SW480 (cell line): Measurements from ENCODE around the gene BPIFB1.

Experiments
- DNase-seq: peaks from one replicate; pipeline ENCODE4 v3.0.0-alpha.2; 2016; ENCODE audit warnings: low spot score

BPIFB1 gene

GRCh38 chr20:33296206-33296605 lies 13.2 kb downstream of the BPIFB1 start:
- no peak for DNase-seq

DNA sequence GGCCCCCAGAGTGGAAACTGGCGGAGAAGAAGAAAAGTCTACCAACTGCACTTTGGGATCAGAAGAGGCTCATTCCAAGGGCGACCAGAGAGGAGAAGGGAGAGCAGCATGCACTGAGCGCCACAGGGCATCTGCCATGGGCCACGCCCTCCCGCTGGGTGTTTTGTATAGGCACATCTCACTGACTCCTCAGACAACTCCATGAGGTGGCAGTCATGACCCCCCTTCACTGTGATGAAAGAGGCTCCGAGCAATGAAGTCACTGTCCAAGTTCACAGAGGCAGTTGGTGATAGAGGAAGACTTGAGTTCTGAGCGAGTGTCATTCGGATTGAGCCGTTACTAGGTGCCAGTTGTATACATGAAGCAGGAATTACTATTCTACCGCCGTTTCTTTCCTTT lies 15.4 kb downstream of the BPIFB1 start:
- peak; percentile 32 for DNase-seq

GRCh38 chr20:33299111-33299603 lies 16.1 kb downstream of the BPIFB1 start:
- DNase-seq = peak; percentile 70

- peak; percentile 55 for DNase-seq
These were observed 18.3 kb downstream of the BPIFB1 start for GRCh38 chr20:33301192-33301930.

GRCh38 chr20:33303595-33303994 lies 20.6 kb downstream of the BPIFB1 start:
- no peak for DNase-seq

- DNase-seq = no peak
These were observed 21.0 kb downstream of the BPIFB1 start for GRCh38 chr20:33304046-33304445.

- DNase-seq = no peak
These were observed 22.6 kb downstream of the BPIFB1 start for GRCh38 chr20:33305589-33306057.

- DNase-seq = no peak
These were observed 23.2 kb downstream of the BPIFB1 start for GRCh38 chr20:33306228-33306627.

DNA sequence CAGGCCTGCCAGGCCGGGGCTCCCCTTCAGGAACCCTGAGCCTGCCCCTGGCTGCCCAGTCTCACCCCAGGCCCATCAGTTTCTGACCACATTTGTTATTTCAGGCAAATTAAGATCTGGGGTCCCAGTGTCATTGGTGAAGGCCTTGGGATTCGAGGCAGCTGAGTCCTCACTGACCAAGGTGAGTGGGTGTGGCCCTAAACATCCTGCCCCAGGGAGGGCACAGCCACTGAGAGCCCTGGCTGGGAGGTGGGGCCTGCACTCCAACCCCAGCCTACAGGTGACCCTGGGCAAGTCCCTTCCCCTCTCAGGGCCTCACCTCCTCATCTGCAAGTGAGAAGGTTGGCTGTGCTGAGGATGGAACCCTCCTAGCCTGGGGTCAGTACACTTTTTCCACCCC lies 23.8 kb downstream of the BPIFB1 start:
- DNase-seq = no peak

DNA sequence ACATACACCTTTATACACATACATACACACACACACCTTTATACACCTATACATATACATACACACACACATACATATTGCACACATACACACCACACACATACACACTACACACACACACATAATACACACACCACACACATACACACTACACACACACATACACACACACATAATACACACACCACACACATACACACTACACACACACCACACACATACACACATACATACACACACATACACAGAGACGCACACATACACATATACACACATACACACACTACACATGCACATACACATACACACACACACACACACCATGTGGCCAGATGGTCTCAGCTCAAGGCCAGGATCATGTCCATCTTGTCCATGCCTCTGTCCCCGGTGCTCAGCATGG lies 25.7 kb downstream of the BPIFB1 start:
- no peak for DNase-seq

DNA sequence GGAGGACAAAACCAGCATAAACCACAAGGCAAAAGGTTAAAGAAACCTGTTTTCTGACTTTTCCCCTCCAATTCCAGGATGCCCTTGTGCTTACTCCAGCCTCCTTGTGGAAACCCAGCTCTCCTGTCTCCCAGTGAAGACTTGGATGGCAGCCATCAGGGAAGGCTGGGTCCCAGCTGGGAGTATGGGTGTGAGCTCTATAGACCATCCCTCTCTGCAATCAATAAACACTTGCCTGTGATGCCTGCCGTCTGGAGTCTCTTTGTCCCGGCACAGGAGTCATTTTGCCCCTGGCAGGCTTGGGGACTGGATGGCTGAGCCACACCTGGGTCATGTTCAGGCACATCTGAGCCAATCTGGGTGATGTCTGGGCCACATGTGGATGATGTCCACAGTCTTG lies 26.6 kb downstream of the BPIFB1 start:
- no peak for DNase-seq

DNA sequence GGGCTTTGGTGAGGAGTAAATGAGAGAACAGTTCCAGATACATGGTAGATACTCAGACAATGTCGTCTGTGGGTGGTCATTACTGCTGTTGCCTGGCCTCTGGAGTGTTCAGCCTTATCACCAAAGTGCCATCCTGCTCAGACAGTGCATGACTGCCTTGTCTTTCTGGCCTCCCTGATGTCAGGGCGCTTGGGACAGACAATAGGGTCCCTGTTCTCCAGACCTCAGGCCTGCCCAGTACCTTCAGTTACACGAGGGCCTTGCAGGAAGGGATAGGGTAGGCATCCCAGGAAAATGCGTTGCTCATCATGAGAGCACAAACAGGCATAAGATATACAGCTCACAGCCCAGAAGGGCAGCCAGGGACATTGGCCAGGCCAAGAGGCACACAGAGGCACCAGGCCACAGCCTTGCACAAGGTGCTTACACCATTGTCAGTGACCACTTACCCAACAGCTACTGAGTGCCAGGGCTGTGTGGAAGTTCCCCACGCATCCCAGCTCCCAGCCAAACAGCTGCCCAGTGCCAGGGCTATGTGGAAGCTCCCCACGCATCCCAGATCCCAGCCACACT lies 27.4 kb downstream of the BPIFB1 start:
- DNase-seq = peak; percentile 27

GRCh38 chr20:33311011-33311410 lies 28.0 kb downstream of the BPIFB1 start:
- DNase-seq = no peak

GRCh38 chr20:33311996-33312395 lies 29.0 kb downstream of the BPIFB1 start:
- DNase-seq = no peak

DNA sequence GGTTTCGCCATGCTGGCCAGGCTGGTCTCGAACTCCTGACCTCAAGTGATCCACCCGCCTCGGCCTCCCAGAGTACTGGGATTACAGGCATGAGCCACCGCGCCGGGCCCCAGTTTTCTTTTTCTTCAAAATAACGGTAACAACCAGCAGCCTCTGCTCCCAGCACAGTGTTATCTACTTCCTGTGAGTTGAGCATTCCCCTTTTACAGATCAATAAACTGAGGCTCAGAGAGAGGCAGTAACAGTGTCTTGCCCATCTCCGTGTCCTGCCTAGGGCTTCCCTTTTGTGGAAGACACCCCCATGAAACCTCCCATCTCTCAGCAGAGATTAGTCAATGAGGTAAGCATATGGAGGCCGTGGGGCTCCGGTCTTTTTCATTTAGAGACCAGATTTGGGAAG lies 29.6 kb downstream of the BPIFB1 start:
- DNase-seq = no peak

GRCh38 chr20:33313686-33314314 lies 30.8 kb downstream of the BPIFB1 start:
- peak; percentile 87 for DNase-seq

GRCh38 chr20:33316343-33316742 lies 33.3 kb downstream of the BPIFB1 start:
- DNase-seq = no peak

GRCh38 chr20:33316958-33317357 lies 33.9 kb downstream of the BPIFB1 start:
- no peak for DNase-seq

GRCh38 chr20:33317424-33318095 lies 34.5 kb downstream of the BPIFB1 start:
- DNase-seq = no peak

- no peak for DNase-seq
These were observed 35.0 kb downstream of the BPIFB1 start for GRCh38 chr20:33318096-33318429.

DNA sequence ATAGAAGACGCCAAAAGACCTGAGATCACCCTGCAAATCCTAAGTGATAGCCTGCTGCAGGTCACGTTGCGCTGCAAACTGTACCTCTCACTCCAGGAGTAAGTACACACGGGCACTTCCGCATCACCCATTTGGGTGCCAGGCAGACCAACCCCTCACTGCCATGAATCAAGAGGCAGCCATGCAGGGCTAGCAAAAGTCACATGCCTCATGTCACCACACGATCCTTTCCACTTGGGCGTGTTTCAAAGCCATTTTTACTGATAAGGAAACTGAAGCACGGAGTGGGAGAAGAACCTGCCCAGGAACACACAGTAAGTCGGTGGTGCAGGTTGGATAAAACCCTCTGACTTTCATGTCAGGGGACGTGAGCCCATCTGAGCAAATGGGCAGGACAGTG lies 37.0 kb downstream of the BPIFB1 start:
- DNase-seq = no peak

DNA sequence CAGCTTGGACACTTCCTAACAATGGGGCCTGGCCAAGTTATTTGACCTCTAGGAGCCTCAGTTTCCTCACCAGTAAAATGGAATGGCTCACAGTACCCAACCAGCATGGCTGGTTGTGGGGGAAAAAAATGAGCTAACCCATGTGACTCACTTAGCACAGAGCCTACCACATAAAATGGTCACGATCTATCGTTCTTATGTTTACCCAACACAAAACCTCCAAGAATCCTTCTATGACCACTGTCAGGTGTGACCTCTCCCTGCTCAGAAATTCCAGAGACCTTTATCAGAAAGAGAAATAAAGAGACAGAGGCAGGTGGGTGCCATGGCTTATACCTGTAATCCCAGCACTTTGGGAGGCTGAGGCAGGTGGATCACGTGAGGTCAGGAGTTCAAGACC lies 39.4 kb downstream of the BPIFB1 start:
- peak; percentile 59 for DNase-seq

DNA sequence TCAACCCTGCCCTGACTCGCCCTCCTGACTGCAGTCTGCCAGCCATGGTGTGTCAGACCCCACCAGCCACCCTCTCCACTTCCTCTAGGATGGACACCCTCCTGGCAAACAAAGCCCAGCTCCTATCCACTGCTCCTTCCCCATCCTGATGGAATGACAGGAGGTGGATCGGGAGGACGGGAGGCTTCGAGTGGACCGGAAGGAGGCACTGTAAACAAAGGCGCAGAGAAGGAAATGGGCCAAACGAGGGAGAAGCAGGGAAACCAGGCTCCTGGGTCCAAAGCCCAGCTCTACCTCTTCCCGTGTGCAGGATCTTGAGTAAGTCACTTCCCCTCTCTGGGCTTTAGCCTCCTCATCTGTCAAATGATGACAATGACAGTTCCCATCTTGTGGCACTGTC lies 40.2 kb downstream of the BPIFB1 start:
- no peak for DNase-seq
